Measurements from ENCODE around the gene CASP10. TPM values are rescaled to one million over a fixed set of nuclear protein-coding genes. Genes with fewer than 3 reads are reported as not detected.
A peak's percentile ranks its signal among the peaks of the same experiment; 100 is the strongest.
"Not testable (repeated sequence)": the region's sequence is repeated elsewhere in the genome, so short reads cannot be mapped to it uniquely, and the experiment has no call there.

The CASP10 gene
- total RNA-seq, 1 donor: 5.6 TPM

GRCh38 chr2:201157694-201158093 lies 25.2 kb upstream of the CASP10 start:
- no peak for DNase-seq (ENCODE audit: low read depth)
- TF ChIP-seq CTCF (IDR thresholded peaks at IDR 0.05; ENCODE audit: insufficient read depth, low read depth, low read length): no peak
- H3K4me3 ChIP-seq (ENCODE audit: low read depth, low read length): no peak overlapping the region

- TF ChIP-seq CTCF (IDR thresholded peaks at IDR 0.05; ENCODE audit: insufficient read depth, low read depth, low read length): peak; percentile 78
- H3K4me3 ChIP-seq (ENCODE audit: low read depth, low read length): no peak overlapping the region
- DNase-seq (ENCODE audit: low read depth): peak; percentile 87
Measured at GRCh38 chr2:201158111-201158929, 24.6 kb upstream of the CASP10 start.

- no peak for DNase-seq (ENCODE audit: low read depth)
- no peak for TF ChIP-seq CTCF (IDR thresholded peaks at IDR 0.05; ENCODE audit: insufficient read depth, low read depth, low read length)
- H3K4me3 ChIP-seq (ENCODE audit: low read depth, low read length): no peak overlapping the region
Measured at GRCh38 chr2:201164166-201164565, 18.8 kb upstream of the CASP10 start.

- DNase-seq (ENCODE audit: low read depth): no peak
- H3K4me3 ChIP-seq (ENCODE audit: low read depth, low read length): no peak overlapping the region
- no peak for TF ChIP-seq CTCF (IDR thresholded peaks at IDR 0.05; ENCODE audit: insufficient read depth, low read depth, low read length)
Measured at GRCh38 chr2:201167546-201167945, 15.4 kb upstream of the CASP10 start.

GRCh38 chr2:201168496-201168895 lies 14.4 kb upstream of the CASP10 start:
- not testable (repeated sequence) for H3K4me3 ChIP-seq (ENCODE audit: low read depth, low read length); DNase-seq (ENCODE audit: low read depth)

- no peak for TF ChIP-seq CTCF (IDR thresholded peaks at IDR 0.05; ENCODE audit: insufficient read depth, low read depth, low read length)
- H3K4me3 ChIP-seq (ENCODE audit: low read depth, low read length): no peak overlapping the region
- no peak for DNase-seq (ENCODE audit: low read depth)
Measured at GRCh38 chr2:201171259-201171814, 11.6 kb upstream of the CASP10 start.

- no peak overlapping the region for H3K4me3 ChIP-seq (ENCODE audit: low read depth, low read length)
- peak; percentile 56 for DNase-seq (ENCODE audit: low read depth)
- TF ChIP-seq CTCF (IDR thresholded peaks at IDR 0.05; ENCODE audit: insufficient read depth, low read depth, low read length): no peak
Measured at GRCh38 chr2:201172279-201172678, 10.7 kb upstream of the CASP10 start.
